Measurements from ENCODE around the gene FNBP1L.
"Not testable (repeated sequence)": the region's sequence is repeated elsewhere in the genome, so short reads cannot be mapped to it uniquely, and the experiment has no call there.

The FNBP1L gene

GRCh38 chr1:93575621-93576284 lies 127.8 kb downstream of the FNBP1L start:
- no peak for DNase-seq

- no peak for DNase-seq
These were observed 128.4 kb downstream of the FNBP1L start for GRCh38 chr1:93576346-93576745.

- no peak for DNase-seq
These were observed 128.8 kb downstream of the FNBP1L start for GRCh38 chr1:93576746-93577145.

GRCh38 chr1:93577536-93578432 lies 129.9 kb downstream of the FNBP1L start:
- DNase-seq, result no peak

GRCh38 chr1:93578433-93578830 lies 130.5 kb downstream of the FNBP1L start:
- no peak for DNase-seq

GRCh38 chr1:93578911-93579825 lies 131.2 kb downstream of the FNBP1L start:
- no peak for DNase-seq

GRCh38 chr1:93579891-93580290 lies 132.0 kb downstream of the FNBP1L start:
- no peak for DNase-seq

GRCh38 chr1:93581917-93582850 lies 134.3 kb downstream of the FNBP1L start:
- DNase-seq, result no peak

GRCh38 chr1:93584261-93585003 lies 136.5 kb downstream of the FNBP1L start:
- no peak for DNase-seq

GRCh38 chr1:93585059-93585966 lies 137.4 kb downstream of the FNBP1L start:
- DNase-seq, result no peak

- no peak for DNase-seq
These were observed 139.4 kb downstream of the FNBP1L start for GRCh38 chr1:93587354-93587753.

- no peak for DNase-seq
These were observed 140.3 kb downstream of the FNBP1L start for GRCh38 chr1:93588206-93588605.

GRCh38 chr1:93588955-93589354 lies 141.0 kb downstream of the FNBP1L start:
- no peak for DNase-seq

GRCh38 chr1:93591291-93591675 lies 143.4 kb downstream of the FNBP1L start:
- not testable (repeated sequence) for DNase-seq

GRCh38 chr1:93591676-93592550 lies 144.0 kb downstream of the FNBP1L start:
- peak; percentile 14 to 15 for DNase-seq

- no peak for DNase-seq
These were observed 144.6 kb downstream of the FNBP1L start for GRCh38 chr1:93592551-93592949.

- no peak for DNase-seq
These were observed 146.1 kb downstream of the FNBP1L start for GRCh38 chr1:93593854-93594602.

GRCh38 chr1:93594603-93594880 lies 146.6 kb downstream of the FNBP1L start:
- no peak for DNase-seq

- no peak for DNase-seq
These were observed 147.3 kb downstream of the FNBP1L start for GRCh38 chr1:93595266-93595665.
